ENCODE measurements around the gene NECAB3. TPM values are rescaled to one million over a fixed set of nuclear protein-coding genes. Genes with fewer than 3 reads are reported as not detected.

The NECAB3 gene
- total RNA-seq, 1 donor from 2014 or later, result 56.2 TPM

- Histone ChIP-seq H3K27me3 (no peaks in the 10 kb centered on the region), H3K9me3 (no peaks in the 10 kb centered on the region), H3K36me3 (peaks cover 51% of the 10 kb centered on the region), H3K4me1 (no peaks in the 10 kb centered on the region), H3K27ac (no peak overlapping the region), H3K4me3 (no peak overlapping the region)
- ATAC-seq (no peak), DNase-seq (no peak)
- TF ChIP-seq, protein P1, sequence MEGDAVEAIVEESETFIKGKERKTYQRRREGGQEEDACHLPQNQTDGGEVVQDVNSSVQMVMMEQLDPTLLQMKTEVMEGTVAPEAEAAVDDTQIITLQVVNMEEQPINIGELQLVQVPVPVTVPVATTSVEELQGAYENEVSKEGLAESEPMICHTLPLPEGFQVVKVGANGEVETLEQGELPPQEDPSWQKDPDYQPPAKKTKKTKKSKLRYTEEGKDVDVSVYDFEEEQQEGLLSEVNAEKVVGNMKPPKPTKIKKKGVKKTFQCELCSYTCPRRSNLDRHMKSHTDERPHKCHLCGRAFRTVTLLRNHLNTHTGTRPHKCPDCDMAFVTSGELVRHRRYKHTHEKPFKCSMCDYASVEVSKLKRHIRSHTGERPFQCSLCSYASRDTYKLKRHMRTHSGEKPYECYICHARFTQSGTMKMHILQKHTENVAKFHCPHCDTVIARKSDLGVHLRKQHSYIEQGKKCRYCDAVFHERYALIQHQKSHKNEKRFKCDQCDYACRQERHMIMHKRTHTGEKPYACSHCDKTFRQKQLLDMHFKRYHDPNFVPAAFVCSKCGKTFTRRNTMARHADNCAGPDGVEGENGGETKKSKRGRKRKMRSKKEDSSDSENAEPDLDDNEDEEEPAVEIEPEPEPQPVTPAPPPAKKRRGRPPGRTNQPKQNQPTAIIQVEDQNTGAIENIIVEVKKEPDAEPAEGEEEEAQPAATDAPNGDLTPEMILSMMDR (IDR thresholded peaks at IDR 0.05), result no peak
- intact Hi-C loops (cut with DNase I), result no loop called here
Observed at GRCh38 chr20:33621717-33622400, 52.4 kb downstream of the NECAB3 start.

DNA sequence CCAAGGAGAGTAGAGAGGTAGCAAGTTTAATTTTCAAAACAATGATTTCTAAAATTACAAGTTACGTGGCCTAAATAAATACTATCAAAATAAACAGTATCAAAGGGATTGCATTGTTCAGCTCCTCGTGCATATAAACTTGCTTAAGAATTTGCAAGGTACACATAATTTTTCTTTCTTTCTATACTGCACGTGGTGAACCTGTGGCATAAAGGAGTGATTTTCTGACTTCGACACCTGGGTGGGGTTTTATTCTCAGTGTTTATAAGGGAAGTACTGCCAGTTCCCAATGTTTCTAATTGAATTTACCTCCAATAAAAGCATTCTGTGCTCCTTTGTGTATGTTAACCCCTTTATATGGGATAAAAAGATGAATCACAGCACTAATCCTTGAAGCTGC lies 62.2 kb downstream of the NECAB3 start:
- H3K4me3 ChIP-seq, result no peak overlapping the region
- no peaks in the 10 kb centered on the region for H3K4me1 ChIP-seq
- H3K27me3 ChIP-seq, result no peaks in the 10 kb centered on the region
- DNase-seq, result no peak
- no peaks in the 10 kb centered on the region for H3K9me3 ChIP-seq
- no peak overlapping the region for H3K27ac ChIP-seq
- intact Hi-C loops (cut with DNase I), result no loop called here
- TF ChIP-seq, protein P1 (IDR thresholded peaks at IDR 0.05), result no peak
- ATAC-seq, result no peak
- H3K36me3 ChIP-seq, result peaks cover 56% of the 10 kb centered on the region

DNA sequence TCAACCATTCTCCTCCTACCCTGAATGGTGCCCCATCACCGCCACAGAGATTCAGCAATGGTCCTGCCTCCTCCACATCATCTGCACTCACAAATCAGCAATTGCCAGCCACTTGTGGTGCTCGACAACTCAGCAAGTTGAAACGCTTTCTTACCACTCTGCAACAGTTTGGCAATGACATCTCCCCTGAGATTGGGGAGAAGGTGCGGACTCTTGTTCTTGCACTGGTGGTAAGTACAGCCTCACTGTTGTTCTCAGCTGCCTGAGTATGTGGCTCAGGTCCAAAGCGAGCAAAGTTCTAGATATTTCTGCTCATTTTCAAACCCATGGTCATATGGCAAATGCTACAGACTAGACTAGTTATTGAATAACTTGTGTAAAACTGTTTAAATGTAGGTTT lies 63.1 kb downstream of the NECAB3 start:
- H3K4me1 ChIP-seq, result no peaks in the 10 kb centered on the region
- no peak overlapping the region for H3K27ac ChIP-seq
- no peak overlapping the region for H3K4me3 ChIP-seq
- DNase-seq, result no peak
- H3K27me3 ChIP-seq, result no peaks in the 10 kb centered on the region
- no peak for ATAC-seq
- peaks cover 59% of the 10 kb centered on the region for H3K36me3 ChIP-seq
- H3K9me3 ChIP-seq, result no peaks in the 10 kb centered on the region
- intact Hi-C loops (cut with DNase I), result no loop called here
- TF ChIP-seq, protein P1 (IDR thresholded peaks at IDR 0.05), result no peak

DNA sequence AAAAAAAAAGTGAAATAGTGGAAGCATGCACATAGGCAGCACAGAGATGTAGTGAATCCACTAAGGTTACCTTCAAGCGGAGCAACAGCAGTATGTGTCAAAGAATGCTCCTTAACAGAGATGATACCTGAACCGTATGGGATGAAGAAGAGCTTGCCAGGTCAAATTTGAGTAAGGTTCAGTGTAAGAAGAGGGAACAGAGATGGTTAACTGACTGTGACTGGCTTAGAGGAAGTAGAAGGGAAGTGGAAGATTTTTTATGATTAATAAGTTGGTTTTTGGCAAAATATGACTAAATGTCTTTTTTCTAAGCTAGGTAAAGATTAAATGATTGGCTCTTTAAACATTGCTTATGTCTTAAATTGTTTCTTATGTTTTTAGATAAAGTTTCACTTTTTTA lies 64.7 kb downstream of the NECAB3 start:
- TF ChIP-seq, protein P1 (IDR thresholded peaks at IDR 0.05), result no peak
- intact Hi-C loops (cut with DNase I), result no loop called here
- H3K27me3 ChIP-seq, result no peaks in the 10 kb centered on the region
- H3K4me1 ChIP-seq, result no peaks in the 10 kb centered on the region
- no peak overlapping the region for H3K27ac ChIP-seq
- ATAC-seq (no peak), DNase-seq (no peak)
- no peaks in the 10 kb centered on the region for H3K9me3 ChIP-seq
- peaks cover 52% of the 10 kb centered on the region for H3K36me3 ChIP-seq
- H3K4me3 ChIP-seq, result no peak overlapping the region

Other genes starting within 250 kb of the NECAB3 start
- gene SNTA1, start 230.7 kb downstream of the NECAB3 start, total RNA-seq, result 8.6 TPM
- 15.7 TPM for gene CBFA2T2, start 184.3 kb downstream of the NECAB3 start, total RNA-seq
- 0.23 TPM for gene C20orf144, start 12.1 kb downstream of the NECAB3 start, total RNA-seq
- 1.3 TPM for gene ACTL10, start 7.5 kb downstream of the NECAB3 start, total RNA-seq
- 2.4 TPM for gene E2F1, start 12.0 kb upstream of the NECAB3 start, total RNA-seq
- 35.6 TPM for gene PXMP4, start 45.9 kb upstream of the NECAB3 start, total RNA-seq
- 4.8 TPM for gene ZNF341, start 57.6 kb upstream of the NECAB3 start, total RNA-seq
- 86.6 TPM for gene CHMP4B, start 136.9 kb upstream of the NECAB3 start, total RNA-seq

All from upper lobe of right lung (tissue), 1 donor.